Islet of Langerhans (tissue), 1 donor: ENCODE data around the gene CDKAL1.
"Not testable (repeated sequence)": the region's sequence is repeated elsewhere in the genome, so short reads cannot be mapped to it uniquely, and the experiment has no call there.

Experiments used
- FAIRE-seq: peaks from one replicate; lab custom pipeline; 2011; peaks lifted over from hg19 to GRCh38; lab: Jason Lieb, UNC

The CDKAL1 gene

GRCh38 chr6:20879526-20879925, 345.3 kb downstream of the CDKAL1 start:
- FAIRE-seq, result peak; percentile 77

- FAIRE-seq, result no peak
Observed at GRCh38 chr6:20881365-20881764, 347.1 kb downstream of the CDKAL1 start.

GRCh38 chr6:20882014-20882413, 347.8 kb downstream of the CDKAL1 start:
- no peak for FAIRE-seq

- FAIRE-seq, result no peak
Observed at GRCh38 chr6:20885076-20885475, 350.8 kb downstream of the CDKAL1 start.

- no peak for FAIRE-seq
Observed at GRCh38 chr6:20891161-20891560, 356.9 kb downstream of the CDKAL1 start.

GRCh38 chr6:20892365-20892764, 358.1 kb downstream of the CDKAL1 start:
- no peak for FAIRE-seq

DNA sequence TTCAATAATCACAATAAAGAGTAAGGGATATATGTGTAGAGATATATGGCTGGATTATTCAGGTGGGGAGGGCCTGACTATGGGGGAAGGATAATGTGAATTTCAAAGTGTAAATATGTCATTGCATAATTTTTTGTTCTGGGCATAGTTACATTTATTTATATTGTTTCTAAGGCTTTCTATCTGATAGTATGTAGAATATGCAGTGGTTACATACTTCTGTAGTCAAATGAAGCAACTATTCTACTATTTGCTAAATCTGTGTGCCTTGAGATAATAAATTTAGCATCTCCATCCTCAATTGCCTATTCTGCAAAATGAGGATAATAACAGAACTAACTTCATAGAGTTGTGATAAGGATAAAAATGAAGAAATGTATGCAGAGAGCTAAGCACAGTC, 359.2 kb downstream of the CDKAL1 start:
- no peak for FAIRE-seq

DNA sequence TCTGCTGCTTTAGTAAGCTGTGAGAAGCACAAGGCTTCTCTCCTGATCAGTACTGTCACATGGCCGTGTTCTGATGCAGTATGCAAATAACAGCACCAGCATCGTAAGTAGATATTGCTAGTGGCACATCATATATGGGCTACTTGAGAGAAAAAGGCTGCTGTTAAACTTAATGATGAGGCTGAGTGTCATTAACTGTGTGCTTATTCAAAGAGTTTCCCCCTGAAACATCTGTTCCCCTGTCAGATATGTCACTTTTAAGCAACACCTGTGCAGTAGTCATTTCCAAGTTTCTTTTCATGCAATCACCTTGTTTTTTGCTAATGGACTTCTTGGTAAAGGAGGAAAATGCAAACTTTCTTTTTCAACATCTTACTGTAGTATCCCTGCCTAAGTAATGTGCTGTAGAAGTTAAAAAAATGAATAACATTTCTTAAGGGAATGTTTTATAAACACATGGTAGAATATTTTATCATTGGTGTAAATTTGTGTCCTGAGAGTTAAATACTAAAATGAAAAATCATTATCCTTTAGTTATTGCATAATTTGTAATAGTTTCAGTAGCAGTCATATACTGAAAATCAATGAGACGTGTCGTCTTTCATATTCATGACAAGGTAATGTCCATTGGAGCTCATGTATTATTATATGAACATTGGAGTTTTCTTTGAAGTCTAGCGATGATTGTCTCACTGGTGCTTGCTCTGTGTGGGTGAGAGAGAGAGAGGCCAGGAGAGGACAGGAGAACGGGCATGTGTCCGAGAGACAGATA, 366.3 kb downstream of the CDKAL1 start:
- no peak for FAIRE-seq

DNA sequence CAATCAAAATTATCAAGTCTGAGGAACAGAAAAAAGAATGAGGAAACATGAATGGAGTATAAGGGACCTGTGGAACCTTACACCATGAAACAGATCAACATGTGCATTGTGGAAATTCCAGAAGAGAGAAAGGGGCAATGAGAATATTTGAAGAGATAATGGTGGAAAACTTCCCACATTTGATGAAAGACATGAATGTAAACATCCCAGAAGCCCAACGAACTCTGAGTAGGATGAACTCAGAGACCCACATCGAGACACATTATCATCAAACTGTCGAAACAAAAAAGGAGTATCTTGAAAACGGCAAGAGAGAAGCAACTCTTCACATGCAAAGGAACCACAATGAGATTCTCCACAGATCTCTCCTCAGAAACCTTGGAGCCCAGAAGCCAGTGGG, 371.1 kb downstream of the CDKAL1 start:
- no peak for FAIRE-seq

- no peak for FAIRE-seq
Observed at GRCh38 chr6:20906945-20907344, 372.7 kb downstream of the CDKAL1 start.

DNA sequence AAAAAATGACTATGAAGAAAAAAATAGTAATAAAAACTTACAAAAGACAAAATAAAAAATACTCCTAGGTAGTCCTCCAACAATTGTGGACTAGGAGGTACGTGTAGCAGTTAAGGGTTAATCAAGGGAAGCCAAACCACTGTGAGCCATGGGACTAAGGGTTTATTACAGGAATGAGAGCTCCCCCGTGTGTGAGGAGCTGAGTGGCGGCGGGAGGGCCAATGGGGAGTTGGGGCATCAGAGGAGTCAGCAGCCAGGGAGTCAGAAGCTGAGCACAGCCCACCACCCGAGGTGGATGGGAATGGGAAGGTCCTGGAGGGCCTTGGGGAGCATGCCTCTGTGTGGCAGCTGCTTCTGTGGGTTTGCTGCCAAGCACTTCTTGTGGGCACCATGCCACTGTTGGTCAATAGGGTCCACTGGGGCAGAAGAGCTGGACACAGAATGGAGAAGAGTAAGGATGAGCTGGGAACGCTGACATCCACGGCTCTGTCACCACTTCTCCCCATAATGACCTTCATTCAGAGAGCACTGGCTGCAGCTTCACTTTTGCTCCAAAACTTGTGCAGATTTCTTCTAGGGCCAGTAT, 373.3 kb downstream of the CDKAL1 start:
- FAIRE-seq, result no peak

DNA sequence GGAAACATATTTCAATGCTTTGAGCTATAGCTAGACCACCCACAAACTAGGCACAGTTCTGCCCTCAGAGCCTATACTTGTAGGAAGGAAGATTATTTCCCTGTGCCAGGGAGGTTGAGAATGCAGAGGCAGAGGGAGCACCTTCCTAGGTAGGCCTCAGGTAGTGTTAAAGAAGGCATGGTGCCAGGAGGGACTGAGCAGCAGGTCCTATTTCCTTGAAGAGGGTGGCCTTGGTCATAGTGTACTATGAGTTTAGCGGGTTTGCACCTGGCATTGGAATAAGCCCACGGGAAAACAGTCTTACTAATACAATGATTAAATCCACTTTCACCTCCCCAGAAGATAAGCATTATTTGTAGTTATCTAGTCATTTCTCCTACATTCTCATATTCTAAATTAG, 375.4 kb downstream of the CDKAL1 start:
- no peak for FAIRE-seq

DNA sequence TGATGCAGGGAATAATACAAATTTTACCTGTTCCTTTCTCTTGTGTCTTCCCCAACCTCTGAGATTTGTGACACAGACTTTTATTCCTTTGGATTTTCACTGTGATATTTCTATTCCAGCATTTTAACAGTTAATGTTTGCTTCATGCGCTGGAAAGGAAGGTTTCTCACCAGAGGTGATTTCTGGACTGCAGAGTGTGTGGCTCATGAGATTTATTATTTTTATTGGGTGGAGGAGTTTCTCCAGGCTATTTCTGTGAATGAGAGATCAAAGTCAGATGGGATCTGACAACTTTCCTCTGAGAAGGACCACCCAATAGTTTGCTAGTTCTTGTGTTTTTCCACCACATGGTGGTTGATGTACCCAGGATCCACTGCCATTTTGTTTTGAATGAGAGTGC, 377.5 kb downstream of the CDKAL1 start:
- FAIRE-seq, result no peak

DNA sequence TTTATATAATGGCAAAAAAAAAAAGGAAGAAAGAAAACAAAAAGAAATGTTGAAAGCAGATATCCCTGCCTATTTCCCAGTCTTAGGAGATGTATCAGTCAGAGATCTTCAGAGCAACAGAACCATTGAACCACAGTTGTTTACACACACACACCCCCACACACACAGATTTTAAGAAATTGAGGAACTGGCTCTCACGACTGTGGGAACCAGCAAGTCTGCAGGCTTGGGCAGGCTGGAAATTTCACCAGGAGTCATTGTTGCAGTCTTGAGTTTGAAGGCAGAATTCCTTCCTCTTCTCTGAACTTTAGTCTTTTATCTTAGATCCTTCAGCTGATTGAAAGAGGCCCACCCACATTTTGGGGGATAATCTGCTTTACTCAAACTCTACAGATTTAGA, 380.9 kb downstream of the CDKAL1 start:
- FAIRE-seq, result no peak

DNA sequence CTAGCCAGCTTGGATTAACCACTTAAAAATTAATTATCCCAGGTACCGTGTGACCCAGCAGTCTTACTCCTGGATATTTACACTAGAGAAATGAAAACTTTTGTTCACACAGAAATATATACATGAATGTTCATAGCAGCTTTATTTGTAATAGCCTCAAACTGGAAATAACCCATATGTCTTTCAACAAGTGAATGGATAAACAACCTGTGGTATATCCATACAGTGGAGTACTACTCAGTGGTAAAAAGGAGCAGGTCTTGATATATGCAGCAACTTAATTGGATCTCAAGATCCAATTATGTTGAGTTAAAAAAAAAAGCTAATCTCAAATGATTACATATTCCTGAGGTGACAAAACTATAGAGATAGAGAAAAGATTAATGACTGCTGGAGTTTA, 381.4 kb downstream of the CDKAL1 start:
- no peak for FAIRE-seq

GRCh38 chr6:20916086-20916485, 381.8 kb downstream of the CDKAL1 start:
- no peak for FAIRE-seq

DNA sequence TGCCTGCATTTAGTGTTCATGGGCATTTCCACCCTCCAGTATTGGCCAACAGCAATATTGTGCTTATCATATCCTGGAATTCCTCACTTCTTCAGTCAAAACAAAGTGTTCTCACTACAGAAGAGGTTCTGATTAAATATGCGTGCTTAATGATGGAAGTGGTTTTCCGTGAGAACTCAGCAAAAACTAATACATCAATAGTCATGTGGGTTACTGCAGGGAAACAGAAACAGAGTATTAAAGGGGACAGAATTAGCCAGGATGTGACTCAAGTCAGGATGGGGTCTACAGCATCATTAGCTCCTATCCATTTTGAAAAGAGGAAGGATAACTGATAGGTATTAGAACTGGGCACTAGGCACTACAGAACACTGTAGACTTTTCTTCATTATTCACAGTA, 384.6 kb downstream of the CDKAL1 start:
- FAIRE-seq, result no peak

DNA sequence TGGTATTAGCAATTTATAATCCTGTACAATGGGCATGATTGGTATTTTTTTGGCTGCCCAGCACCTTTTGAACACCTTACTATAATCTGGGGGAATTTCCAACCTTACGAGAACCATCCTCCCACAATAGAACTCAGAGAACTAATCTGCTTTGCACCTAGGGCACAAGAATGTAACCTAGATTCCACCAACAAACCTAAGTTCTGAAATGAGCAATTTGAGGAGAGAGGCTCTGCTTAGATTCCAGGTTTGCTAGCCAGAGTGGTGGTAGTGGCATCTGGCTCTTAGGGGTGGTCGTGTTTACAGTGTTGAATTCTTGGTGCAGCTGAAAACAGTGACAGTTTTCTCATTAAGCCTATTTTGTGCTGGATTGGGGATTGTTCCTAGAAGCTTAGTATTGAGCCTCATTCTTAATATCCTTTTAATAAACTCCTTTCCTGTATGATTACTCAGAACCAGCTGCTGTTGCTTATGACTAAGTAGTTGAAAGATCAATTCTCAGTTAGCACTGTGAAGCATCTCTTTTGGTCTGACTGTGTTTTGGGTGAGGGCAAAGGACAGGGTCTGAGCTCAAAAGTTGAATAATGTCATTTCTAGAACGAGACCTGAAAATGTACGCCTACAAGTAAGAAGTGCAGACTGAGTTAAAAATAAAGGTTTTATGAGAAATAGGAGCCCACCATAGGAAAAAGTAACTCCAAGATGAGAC, 385.6 kb downstream of the CDKAL1 start:
- no peak for FAIRE-seq

DNA sequence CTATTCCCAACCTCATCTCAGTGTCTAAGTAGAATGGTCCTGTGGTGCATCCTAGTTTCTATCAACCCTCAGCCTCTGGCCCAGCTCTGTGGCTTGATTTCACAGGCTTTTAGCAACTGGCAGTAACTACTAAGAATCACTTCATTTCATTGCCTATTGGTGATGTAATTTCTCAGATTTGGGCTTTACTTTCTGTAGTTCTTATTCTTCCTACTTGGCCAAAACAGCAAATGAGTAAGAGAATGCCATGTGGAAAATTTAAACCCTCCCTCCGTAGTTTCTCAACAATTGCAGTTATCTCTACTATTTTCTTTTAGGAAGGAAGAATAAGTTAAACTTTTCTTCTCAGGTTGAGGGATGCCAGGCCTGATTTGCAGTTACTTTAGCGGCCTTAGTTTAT, 387.3 kb downstream of the CDKAL1 start:
- no peak for FAIRE-seq

DNA sequence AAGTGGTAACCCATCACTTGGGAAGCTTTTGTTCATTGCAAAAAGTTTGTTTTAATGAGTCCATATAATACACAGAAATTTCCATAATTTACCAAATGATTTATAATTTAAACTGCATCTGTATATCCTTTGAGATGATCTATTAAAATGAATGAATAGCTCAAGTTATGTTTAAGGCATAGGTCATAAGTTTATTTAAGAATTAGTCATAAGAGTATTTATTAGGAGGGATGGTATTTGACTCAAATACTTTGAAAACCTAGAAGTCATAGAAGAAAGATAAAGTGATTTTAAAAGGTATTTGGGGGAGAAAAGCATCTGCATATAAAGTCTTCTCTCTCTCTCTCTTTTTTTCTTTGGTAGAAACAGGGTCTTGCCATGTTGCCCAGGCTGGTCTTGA, 388.5 kb downstream of the CDKAL1 start:
- no peak for FAIRE-seq

DNA sequence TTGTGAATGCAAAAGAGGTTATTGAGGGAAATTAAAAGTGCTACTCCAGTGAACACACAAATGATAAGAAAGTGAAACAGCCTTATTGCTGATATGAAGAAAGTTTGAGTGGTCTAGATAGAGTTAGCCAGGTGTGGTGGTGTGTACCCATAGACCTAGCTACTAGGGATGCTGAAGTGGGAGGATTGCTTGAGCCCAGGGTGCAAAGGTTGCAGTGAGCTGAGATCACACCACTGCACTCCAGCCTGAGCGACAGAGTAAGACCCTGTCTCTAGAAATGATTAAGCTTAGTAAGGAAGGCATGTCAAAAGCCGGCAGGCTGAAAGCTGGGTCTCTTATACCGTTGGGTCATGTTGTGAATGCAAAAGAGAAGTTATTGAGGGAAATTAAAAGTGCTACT, 389.8 kb downstream of the CDKAL1 start:
- FAIRE-seq, result not testable (repeated sequence)

- FAIRE-seq, result no peak
Observed at GRCh38 chr6:20924911-20925543, 390.8 kb downstream of the CDKAL1 start.
